Measurements from ENCODE around the gene NLRP3.
"Not testable (repeated sequence)": the region's sequence is repeated elsewhere in the genome, so short reads cannot be mapped to it uniquely, and the experiment has no call there.

Gene NLRP3

DNA sequence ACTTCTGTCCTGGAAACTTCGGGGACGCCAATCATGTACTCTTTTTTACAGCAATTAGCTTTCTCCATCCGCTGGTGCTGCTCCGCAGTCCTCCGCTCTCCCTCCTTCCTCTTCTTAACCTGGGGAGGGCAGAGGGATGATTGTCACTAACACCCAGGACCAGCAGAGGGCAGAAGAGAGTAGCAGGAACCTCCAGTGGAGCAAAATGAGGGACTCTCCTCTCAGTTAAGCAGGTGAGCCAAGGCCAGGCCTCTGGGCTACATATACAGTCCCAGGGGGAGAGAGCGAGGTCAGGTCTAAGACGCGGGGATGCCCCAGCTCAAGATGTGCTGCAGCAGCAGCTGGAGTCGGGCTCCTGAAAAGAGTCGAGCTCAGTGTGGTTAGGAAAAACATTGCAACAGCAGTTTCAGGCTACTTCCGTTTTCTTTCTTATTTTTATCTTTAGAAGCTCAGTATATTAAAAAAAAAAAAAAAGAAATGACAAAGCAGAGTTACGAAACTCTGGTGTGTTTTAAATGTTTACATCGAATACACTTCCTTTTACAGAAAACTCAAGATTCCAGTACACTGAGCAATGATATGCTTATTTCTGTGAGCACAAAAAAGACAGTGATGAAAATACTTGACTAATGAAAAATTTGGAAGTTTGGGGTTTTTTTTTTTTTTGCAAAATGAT, 25.7 kb upstream of the NLRP3 start:
- DNase-seq (ENCODE audit: low spot score), result peak; percentile 77

DNA sequence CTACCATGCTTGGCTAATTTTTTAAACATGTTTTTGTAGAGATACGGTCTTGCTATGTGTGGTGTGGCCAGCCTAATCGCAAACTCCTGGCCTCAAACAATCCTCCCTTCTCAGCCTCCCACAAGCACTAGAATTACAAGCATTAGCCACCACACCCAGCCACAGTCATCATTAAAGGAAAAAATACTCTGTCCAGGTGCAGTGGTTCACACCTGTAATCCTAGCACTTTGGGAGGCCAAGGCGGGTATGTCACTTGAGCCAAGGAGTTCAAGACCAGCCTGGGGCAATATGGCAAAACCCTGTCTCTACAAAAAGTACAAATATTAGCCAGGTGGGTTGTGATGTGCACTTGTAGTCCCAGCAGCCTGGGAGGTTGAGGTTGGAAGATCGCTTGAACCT, 25.0 kb upstream of the NLRP3 start:
- no peak for DNase-seq (ENCODE audit: low spot score)

DNA sequence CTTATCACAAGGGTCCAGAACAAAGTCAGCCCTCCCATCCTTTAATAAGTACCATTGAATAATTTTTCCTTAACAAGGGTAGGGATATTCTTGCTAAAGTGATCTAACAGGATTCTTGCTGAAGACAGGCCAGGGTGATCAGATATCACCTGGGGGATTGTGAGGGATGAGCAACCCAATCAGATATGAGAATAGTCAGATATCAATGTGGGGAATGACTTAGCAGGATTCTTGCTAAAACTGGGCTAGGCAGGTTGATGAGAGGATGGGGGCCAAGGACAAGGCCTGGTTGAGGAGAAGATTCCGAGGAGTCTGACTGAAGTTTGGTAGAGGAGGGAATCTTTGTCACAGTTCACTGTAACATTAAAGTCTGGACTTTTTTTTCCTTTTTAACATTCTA, 23.9 kb upstream of the NLRP3 start:
- DNase-seq (ENCODE audit: low spot score), result no peak

DNA sequence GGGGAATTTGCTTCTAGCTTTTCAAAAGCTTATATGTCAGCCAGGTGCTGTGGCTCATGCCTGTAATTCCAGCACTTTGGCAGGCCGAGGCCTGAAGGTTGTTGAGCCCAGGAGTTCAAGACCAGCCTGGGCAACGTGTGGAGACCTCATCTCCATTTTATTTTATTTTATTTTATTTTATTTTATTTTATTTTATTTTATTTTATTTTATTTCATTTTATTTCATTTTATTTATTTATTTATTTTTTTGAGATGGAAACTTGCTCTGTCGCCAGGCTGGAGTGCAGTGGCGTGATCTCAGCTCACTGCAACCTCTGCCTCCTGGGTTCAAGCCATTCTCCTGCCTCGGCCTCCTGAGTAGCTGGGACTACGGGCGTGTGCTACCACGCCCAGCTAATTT, 20.9 kb upstream of the NLRP3 start:
- DNase-seq (ENCODE audit: low spot score), result not testable (repeated sequence)

DNA sequence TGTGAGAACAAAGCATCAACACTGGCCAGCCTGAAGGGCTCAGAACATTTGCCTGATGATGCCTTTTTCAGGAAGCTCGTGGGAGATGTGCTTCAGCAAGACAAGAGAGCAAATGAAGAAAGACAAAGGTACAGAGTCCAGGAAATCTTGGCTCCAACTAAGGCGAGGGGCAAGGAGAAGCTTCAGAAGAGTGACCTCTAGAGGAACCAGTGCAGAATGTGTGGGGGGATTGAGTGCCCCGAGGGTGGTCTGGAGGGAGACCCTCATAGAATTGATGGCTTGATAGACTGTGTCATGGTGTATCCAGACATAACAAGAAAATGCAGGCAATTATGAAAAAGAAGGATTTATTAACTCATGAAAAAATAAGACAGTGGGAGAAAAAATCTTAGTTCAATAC, 15.3 kb upstream of the NLRP3 start:
- DNase-seq (ENCODE audit: low spot score), result no peak

DNA sequence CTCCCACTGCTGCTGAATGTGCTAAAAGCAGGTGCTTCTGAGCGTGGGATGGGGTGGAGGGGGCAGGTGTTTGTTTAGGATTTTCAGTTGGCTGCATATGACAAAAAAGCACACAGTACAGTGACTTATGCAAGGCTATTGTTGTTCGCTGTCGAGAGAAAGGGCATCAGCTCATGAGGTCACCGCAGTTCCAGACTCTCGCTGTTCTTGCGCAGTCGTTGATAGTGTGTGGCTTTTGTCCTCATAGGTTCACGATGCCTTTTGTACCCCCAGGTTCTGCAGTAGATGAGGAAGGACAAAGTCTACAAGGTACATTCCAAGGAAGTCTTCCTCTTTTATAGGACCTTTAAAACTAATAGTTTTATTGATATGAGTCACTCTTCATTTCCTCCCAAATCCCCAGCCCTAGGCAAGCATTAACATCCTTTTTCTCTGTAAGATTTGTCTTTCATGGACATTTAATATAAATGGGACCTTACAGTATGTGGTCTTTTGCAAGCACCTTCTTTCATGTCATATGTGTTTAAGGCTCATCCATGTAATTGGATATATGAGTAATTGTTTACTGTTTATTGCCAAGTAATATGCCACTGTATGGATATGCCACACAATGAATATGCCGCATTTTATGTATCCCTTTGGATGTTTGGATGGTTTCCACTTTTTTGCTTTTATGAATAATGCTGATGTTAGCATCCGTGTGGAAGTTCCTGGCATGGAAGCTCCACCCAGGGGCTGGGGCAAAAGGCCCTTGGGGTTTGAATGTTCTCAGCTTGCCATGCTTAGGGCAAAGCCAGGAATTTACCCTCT, 14.5 kb upstream of the NLRP3 start:
- DNase-seq (ENCODE audit: low spot score), result no peak

DNA sequence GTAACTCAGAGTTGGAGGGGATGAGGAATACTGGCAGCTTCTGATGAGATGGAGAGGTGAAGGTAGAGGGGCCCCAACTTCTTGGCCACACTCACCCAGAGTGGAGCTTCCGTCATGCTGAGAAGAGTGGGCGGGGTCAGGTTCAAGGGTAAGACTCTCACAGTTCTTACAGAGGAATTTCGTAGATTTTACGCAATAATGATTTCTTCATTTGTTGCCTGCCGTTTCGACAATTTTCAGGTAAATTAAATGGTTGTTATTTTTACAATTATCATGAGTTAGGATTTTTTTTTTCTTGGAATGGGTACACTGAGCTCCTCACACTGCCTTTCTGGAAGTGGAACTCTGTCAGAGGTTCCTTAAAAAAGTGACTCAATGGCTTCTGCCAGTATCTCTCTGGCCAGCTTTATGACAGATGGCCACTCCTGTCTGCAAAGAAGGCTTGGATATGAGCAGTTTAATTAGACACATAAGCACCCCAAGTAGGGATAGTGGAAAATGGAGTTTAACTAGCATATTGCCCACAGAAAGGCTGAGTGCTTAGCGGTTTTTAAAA, 13.8 kb upstream of the NLRP3 start:
- DNase-seq (ENCODE audit: low spot score), result no peak

DNA sequence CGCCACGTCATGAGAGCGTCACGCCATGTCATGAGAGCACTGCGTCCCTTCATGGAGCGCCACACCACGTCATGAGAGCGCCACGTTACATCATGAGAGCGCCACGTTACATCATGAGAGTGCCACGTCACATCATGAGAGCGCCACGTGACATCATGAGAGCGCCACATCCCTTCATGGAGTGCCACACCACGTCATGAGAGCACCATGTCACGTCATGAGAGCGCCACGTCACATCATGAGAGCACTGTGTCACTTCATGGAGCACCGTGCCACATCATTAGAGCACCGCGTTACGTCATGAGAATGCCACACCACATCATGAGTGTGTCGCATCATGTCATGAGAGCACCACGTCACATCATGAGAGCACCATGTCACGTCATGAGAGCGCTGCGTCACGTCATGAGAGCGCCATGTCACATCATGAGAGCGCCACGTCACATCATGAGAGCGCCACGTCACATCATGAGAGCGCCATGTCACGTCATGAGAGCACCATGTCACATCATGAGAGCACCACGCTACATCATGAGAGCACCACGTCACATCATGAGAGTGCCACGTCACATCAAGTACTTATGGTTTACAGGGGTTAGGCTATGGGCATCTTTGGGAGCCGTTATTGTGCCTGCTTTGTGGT, 9.8 kb upstream of the NLRP3 start:
- no peak for DNase-seq (ENCODE audit: low spot score)

DNA sequence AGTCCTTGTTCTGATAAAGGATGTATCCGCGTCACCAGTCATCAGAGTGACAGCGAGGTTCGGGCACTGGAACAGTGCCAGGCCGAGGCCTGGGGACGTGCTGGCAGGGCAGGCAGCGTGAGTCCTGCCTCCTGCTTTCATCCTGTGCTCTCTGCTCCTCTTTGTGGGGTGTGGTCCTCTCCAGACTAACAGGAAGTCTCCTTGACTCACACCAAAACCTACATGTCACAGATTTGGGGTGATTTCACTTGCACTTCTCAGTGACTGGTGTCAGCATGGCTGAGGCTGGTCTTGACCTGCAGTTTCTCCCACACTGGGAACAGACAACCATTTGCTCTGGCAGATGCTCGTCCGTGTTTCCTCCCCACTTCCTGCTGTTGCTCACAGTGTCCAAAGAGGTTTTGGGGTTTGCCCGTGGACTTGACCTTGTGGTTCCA, 8.8 kb upstream of the NLRP3 start:
- DNase-seq (ENCODE audit: low spot score), result no peak

DNA sequence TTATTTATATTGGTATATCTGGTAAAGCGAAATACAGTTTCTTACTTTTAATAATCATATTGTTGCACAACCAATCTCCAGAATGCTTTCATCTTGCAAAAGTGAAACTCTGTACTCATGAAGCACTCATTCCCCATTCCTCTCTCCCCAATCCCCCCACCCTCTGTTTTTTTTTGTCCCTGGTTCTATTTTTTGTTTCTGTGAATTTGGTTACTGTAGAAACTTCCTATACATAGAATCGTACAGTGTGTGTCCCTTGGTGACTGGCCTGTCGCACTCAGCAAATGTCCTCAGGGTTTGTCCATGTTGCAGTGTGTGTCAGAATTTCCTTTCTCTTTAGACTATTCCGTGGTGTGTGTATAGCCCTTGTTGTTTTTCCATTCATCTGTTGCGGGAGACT, 7.9 kb upstream of the NLRP3 start:
- no peak for DNase-seq (ENCODE audit: low spot score)

DNA sequence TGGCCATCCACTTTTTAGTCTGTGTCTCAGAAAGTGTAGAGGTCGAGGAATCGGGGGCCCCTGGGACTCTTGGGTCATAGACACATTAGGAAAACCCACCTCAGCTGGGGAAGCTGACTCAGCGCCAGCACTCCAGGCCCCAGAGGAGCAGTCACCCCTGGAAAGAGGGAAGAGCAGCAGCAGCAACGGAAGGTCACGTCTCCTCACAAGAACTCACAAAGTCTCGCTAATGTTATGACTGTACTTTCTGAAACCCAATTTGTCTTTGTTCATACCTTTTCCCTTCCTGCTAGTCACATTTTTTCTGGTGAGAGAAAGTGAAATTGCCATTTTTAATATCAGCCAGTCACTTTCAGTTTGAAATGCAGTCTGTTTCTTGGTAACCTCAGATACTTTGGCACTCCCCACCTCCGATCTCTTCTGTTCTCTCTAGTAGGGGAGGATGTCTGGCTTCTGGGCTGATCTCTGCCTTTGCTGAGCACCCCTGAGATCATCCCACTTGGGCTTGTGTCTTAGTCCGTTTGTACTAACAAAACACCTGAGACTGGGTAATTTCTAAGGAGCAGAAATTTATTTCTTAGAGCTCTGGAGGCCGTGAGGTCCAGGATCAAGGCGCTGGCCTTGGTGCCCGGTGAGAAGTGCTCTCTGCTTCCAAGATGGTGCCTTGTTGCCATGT, 6.0 kb upstream of the NLRP3 start:
- no peak for DNase-seq (ENCODE audit: low spot score)

DNA sequence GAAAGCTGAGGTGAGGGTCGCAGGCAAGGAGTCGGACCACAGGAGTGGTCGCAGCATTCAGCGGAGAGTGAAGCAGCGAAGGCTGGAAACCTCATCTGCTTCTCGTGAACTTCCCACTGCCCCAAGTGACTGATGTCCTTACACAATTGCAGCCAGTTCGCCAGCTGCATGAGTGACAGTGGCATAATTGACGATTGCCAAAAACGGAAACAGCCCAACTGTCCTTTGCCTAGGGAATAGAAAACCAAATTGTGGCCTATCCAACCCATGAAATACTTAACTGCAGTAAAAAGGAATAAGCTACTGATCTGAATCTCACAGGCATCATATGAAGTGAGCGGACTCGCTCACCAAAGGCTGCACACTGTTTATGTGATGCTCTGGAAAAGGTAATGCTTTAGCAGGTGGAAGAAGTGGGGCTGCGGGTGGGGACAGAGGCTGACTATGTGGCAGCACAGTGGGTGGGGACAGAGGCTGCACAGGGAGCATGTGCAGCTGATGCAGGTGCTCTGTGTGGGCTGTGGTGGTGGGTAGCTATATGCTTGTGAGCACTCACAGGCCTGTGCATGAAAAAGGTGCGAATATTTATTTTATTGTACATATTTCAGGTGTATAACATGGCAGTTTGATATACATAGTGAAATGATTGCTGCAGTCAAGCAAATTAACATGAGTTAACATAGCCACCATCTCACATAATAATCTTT, 4.2 kb upstream of the NLRP3 start:
- DNase-seq (ENCODE audit: low spot score), result no peak

DNA sequence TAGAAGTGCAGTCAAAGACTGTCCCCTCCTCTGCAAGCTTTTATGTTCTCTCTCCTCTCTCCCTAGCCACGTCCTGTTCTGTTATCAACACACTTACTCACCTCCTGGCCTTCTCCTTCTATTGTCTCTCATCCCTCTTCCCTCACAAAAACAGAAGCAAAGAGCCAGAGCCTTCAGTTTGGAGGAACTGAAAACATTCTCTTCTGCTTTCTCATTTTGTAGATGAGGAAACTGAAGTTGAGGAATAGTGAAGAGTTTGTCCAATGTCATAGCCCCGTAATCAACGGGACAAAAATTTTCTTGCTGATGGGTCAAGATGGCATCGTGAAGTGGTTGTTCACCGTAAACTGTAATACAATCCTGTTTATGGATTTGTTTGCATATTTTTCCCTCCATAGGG, 1.9 kb downstream of the NLRP3 start:
- no peak for DNase-seq (ENCODE audit: low spot score)

DNA sequence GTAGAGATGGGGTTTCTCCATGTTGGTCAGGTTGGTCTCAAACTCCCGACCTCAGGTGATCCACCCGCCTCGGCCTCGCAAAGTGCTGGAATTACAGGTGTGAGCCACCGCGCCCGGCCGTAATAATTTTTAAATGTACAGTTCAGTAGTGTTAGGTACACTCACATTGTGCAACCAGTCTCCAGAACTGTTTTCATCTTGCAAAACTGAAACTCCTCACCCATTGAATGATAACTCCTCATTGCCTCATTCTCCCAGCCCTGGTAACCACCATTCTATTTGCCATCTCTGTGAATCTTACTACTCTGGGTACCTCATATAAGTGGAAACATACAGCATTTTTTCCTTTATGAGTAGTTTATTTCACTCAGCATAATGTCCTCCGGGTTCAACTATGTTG, 3.4 kb downstream of the NLRP3 start:
- no peak for DNase-seq (ENCODE audit: low spot score)

DNA sequence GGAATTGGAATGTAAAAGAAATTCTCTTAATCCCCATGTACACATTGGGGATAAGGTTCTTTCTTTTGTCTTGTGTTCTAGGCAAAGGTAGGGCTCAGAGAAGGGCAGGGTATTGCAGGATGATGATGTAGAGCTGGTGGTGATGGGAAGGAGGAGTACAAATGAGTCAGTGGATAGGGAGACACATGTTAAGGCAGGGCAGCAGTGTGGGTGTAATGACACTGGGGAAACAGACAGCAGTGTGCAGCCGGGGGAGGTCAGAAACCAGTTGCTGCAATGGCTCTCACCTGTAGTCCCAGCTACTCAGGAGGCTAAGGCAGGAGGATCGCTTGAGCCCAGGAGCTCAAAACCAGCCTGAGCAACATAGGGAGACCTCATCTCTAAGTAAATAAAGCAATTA, 5.1 kb downstream of the NLRP3 start:
- DNase-seq (ENCODE audit: low spot score), result no peak

DNA sequence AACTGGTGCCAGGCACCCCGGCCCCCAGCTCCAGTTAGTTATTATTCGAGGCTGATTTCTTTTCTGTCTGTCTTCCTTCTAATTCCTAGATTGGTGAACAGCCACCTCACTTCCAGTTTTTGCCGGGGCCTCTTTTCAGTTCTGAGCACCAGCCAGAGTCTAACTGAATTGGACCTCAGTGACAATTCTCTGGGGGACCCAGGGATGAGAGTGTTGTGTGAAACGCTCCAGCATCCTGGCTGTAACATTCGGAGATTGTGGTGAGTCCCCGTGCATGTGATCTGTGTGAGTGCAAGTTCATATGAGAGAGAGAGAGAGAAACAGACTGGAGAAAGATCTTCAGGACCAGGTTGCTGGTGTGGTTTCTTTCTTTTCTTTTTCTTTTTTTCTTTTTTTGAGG, 13.5 kb downstream of the NLRP3 start:
- DNase-seq (ENCODE audit: low spot score), result no peak

DNA sequence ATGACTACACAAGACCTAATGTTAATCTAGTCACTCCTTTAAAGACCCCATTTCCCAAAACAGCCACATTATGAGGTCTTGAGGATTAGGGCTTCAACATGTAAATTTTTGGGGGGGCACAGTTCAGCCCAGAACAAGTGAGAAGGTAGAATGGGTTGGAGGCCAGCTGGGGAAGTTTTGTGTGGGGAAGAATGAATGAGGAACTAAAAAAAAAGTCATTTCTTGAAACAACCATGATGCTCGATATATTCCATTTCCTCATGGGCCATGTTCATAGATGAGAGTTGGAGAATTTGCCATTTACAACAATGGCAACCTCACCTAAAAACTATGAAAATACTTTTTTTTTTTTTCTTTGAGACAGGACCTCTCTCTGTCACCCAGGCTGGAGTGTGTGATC, 14.5 kb downstream of the NLRP3 start:
- DNase-seq (ENCODE audit: low spot score), result no peak

DNA sequence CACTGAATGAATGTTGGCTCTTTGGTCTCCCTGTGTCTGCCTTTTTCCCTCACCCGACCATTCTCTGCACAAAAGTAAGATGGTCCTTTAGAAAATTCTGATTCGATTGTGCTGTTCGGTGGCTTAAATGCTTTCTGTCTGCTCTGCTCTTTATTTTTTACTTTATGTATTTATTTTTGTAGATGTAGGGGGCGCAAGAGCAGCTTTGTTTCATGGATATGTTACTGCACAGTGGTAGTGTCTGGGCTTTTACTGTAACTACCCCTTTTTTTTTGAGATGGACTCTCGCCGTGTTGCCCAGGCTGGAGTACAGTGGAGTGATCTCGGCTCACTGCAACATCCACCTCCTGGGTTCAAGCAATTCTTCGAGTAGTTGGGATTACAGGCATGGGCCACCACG, 15.7 kb downstream of the NLRP3 start:
- DNase-seq (ENCODE audit: low spot score), result no peak

DNA sequence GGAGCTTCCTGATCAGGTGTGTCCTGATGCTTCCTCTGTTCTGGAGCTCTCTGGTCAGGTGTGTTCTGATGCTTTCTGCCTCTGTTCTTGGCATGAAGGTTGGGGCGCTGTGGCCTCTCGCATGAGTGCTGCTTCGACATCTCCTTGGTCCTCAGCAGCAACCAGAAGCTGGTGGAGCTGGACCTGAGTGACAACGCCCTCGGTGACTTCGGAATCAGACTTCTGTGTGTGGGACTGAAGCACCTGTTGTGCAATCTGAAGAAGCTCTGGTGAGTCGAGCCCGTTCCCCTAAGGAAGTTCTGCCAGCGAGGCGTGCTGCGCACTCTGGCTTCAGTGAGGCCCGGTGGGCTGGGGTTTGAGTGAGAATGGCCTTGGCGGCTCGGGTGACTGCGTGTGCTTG, 18.0 kb downstream of the NLRP3 start:
- no peak for DNase-seq (ENCODE audit: low spot score)

DNA sequence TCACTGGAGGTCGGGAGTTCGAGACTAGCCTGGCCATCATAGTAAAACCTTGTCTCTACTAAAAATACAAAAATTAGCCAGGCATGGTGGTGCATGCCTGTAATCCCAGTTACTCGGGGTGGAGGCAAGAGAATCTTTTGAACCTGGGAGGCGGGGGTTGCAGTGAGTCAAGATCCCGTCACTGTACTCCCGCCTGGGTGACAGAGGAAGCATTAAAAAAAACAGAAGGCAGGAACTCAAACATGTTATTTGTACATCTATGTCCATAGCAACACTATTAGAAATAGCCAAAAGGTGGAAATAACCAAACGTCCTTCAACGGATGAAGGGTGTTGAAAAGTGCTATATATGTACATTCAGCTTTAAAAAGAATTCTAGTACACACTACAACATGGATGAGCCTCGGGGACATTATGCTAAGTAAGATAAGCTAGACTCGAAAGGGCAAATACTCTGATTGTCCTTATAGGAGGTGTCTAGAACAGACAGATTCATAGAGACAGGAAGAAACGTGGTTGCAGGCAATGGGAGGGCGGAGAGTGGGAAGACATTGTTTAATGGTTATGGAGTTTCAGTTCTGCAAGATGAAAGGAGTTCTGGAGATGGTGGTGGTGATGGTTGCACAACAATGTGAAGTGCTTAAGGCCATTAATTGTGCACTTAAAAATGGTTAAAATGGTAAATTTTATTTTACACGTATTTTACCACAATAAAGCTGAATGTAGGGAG, 19.2 kb downstream of the NLRP3 start:
- no peak for DNase-seq (ENCODE audit: low spot score)

DNA sequence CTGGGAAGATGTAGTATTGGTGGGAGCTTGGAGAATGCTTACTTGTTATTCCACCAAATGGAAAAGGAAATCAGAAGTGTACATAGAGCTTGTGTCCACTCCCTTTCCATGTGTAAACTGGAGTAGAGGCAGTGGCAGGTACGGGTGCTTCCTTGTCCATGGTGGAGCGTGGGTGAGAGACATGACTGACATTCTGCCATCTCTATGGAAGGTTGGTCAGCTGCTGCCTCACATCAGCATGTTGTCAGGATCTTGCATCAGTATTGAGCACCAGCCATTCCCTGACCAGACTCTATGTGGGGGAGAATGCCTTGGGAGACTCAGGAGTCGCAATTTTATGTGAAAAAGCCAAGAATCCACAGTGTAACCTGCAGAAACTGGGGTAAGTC, 19.8 kb downstream of the NLRP3 start:
- DNase-seq (ENCODE audit: low spot score), result no peak

All from SK-N-DZ (cell line).